HFF-Myc (cell line): Measurements from ENCODE around the gene ITPKB.
"Not testable (repeated sequence)": the region's sequence is repeated elsewhere in the genome, so short reads cannot be mapped to it uniquely, and the experiment has no call there.

Experiments used
- DNase-seq: peaks from one replicate; pipeline ENCODE4 v3.0.0-alpha.2; 2011; ENCODE audit warnings: low read depth; ENCODE audit errors: extremely low read depth
- H3K4me3 ChIP-seq: replicated peaks from 2 replicates; pipeline ENCODE4 v1.5.1; 2011; ENCODE audit warnings: low read depth, mild to moderate bottlenecking, control low read depth, low read length
- TF ChIP-seq, protein P1 (sequence below): IDR thresholded peaks from 2 replicates; pipeline ENCODE4 v1.5.1; 2012; ENCODE audit warnings: mild to moderate bottlenecking, low read depth, low read length, control low read depth; ENCODE audit errors: missing control alignments

ITPKB gene

DNA sequence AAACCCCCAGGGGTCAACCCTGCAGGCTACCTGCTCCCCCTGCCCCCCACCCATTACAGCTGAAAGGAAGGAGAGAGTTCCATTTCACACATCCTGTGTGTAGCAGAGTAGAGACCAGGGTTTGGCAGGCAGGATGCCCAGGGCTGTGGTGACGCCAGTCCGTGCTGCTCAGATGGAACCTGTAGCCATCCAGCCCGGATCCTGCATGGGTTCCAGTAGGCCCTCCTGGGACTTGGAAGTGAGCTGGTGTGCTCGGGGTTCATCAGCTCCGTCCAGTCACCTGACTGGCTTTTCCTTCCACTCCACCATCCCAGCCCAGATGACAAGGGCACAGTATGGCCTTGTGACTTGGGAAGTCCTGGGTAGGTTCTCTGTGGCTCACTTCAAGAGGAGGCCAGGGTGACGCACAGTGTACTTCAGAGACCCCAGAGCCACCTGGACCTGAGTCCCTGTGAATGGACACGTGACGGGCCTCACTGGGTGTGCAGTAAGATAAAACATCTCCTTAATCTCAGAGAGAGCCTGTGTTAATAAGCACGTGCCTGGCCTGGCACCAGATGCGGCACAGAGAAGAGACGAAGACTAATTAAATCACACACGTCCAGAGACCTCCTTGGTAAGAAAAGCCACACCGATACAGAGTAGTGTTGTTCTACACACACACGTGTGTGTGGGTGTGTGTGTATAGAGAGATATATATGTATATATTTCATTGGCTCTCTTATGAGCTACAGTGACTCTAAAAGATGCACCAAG, 16.0 kb downstream of the ITPKB start:
- H3K4me3 ChIP-seq, result no peak overlapping the region
- no peak for DNase-seq
- TF ChIP-seq, protein P1, sequence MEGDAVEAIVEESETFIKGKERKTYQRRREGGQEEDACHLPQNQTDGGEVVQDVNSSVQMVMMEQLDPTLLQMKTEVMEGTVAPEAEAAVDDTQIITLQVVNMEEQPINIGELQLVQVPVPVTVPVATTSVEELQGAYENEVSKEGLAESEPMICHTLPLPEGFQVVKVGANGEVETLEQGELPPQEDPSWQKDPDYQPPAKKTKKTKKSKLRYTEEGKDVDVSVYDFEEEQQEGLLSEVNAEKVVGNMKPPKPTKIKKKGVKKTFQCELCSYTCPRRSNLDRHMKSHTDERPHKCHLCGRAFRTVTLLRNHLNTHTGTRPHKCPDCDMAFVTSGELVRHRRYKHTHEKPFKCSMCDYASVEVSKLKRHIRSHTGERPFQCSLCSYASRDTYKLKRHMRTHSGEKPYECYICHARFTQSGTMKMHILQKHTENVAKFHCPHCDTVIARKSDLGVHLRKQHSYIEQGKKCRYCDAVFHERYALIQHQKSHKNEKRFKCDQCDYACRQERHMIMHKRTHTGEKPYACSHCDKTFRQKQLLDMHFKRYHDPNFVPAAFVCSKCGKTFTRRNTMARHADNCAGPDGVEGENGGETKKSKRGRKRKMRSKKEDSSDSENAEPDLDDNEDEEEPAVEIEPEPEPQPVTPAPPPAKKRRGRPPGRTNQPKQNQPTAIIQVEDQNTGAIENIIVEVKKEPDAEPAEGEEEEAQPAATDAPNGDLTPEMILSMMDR, result no peak

DNA sequence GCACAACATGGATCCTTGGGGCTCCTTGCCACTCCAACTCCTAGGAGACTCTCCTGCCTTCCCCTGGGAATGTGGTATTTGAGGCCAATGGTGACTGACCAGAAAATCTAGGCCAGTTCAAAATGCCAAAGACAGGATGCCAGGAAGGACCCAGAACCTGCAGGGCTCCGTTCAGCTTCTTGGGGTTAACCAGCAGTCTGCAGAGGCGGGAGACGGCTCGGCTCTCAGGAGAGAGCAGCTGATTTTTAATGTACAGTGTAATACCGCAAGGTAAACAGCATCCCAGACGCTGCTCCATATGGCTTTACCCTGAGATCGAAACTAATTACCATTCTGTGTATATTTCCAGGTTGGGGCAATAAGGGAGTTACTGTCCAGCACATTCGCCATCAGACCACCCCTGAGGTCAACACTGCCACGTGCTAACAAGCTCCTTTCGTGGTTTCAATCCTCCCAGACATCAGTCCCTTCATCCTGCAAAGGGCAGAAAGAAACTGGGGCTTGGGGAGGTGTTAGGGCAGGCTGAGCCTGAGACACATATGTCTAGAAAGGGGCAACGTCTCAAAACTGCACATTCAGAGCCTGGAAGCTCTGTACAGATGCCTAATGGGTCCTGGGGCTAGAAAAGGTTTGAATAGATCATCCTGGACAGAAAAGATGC, 16.7 kb downstream of the ITPKB start:
- DNase-seq, result no peak
- no peak overlapping the region for H3K4me3 ChIP-seq
- TF ChIP-seq, protein P1, result no peak

DNA sequence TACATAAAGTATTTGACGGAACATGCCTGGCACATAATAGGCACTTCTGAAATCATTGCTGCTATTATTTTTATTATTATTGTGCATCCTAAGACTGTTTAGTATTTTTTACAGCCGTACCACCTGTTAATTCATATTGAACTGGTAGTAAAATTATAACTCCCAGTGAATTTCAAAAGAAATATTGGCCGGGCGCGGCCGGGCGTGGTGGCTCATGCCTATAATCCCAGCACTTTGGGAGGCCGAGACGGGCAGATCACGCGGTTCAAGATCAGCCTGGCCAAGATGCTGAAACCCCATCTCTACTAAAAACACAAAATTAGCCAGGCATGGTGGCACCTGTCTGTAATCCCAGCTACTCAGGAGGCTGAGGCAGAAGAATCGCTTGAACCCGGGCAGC, 18.5 kb downstream of the ITPKB start:
- not testable (repeated sequence) for H3K4me3 ChIP-seq, DNase-seq

DNA sequence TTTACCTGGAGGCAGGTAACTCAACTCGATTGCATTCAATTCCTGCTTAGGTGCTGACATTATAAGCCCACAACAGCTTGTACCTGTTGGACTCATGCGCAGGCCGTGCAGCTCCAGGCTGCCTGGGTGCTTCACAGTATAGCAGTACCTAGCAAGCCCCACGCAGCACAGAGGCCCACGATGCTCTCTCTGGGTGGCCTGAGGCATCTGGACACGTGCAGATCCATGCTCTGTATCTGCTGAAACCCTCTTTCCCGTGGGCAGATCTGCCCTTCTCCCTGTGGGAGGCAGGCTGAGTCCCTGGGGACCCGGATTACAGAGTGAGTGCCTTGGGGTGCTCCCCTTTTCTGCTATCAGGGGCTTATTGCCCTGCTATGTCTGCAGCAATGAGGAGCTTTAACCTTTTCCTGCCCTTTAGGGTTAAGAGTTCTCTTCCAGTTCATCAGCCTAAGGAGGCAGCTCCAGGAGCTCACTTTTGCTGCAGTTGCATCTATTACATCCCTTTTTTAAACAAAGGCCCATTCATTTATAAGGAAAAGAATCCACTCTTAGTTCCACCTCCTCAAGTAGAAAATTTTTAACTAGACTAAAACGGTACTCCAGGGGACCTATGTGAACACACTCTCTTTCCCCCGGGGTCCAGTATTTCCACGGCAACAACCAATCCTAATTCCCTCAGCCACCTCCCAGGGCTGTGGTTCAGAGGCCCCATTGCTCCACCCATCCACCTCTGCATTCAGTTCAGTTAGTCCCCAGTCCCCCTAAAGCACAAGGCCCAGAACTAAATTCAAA, 19.3 kb downstream of the ITPKB start:
- no peak overlapping the region for H3K4me3 ChIP-seq
- no peak for DNase-seq
- TF ChIP-seq, protein P1, result no peak

DNA sequence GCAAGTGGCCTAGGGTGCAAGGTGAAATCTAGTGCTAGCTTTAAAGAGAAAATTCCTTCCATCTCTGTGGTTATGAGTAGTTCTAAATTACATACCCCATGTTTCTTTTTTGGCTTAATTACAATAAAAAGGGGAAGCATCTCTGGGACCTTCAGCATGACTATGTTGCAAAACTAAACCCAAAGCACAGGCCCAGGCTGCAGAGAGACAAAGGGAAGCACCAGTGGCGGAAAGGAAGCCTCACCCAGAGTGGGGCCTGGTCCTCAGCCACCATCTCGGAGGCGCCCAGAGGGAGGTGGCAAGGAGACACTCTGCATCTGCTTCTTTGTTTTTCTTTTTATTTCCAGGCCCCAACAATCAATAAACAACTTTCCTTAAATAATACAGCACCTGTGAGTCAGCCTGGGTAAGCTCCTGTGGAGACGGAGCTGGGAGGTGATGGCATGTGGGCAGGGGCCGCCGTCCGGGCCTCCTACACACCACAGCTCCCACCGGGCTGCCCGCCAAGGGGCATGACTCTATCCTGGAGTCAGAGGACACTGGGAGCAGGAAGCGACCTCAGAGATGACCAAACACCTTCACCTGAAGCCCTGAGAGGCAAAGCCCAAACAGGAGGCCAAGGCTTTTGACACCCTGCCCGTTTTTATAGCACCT, 21.7 kb downstream of the ITPKB start:
- H3K4me3 ChIP-seq, result no peak overlapping the region
- no peak for DNase-seq
- TF ChIP-seq, protein P1, result no peak

DNA sequence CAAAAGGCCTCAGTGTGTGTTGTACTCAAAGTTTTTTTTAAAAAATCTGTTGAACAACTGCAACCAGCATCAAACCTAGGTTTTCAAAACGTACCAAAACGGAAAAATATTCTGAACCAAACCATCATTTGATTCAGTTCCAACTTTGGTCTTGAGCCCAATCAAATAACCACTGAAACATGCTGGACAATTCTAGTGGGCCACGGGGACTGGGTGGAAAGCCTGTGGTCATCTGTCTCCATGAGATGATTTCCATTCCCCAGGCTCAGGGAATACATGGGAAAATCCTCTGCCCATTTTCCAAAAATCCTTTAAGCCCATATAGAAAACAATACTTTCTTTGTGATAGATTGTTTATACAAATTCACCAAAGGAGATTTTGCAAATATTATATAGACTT, 22.5 kb downstream of the ITPKB start:
- no peak overlapping the region for H3K4me3 ChIP-seq

More for the DNA sequence above, 22.5 kb downstream of the ITPKB start:
- no peak for DNase-seq
- TF ChIP-seq, protein P1, result no peak
